GM12801 (cell line): ENCODE measurements around the gene DDX51.

Source experiments
- TF ChIP-seq, protein P1 (sequence below): IDR thresholded peaks from one replicate; pipeline ENCODE4 v1.5.1; 2011; ENCODE audit warnings: control low read depth; ENCODE audit not compliant: insufficient read length; ENCODE audit errors: extremely low read depth

The DDX51 gene

DNA sequence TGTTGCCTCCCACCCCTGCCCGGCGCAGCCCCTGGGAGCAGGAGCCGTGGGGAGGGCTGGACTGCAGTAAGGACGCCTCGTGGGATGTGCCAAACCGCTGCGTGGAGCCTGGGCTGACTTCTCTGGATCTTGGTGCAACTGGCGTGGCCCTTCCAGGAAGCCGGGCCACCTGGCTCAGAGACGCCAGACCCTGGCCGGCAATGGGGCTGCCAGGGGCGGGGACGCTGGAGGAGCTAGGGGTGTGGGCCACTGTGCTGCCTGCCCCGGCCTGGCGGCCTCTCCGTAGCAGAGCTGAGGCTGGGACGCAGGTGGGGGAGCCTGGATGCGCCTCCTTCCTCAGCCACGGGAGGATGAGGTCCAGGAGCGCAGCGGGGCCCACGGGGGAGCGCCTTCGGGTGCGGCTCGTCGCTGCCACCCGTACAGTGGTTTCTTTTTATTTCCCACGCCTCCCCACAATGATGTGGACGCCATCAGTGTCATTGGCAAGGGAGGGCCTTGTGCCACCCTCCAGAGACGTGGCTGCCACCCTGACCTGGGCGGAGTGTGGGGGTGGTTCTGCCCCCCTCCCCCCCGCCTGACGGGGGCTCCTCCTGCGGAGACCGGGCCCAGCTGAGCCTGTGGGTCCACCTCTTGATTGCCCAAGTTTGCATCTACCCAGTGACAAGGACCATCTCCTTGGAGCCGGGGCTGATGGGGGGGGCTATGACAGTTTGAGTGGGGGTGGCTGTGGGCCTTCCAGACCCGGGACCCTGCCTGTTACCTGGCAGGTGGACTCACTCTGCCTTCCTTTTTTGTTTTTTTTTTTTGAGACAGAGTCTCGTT, 11.3 kb downstream of the DDX51 start:
- TF ChIP-seq, protein P1, sequence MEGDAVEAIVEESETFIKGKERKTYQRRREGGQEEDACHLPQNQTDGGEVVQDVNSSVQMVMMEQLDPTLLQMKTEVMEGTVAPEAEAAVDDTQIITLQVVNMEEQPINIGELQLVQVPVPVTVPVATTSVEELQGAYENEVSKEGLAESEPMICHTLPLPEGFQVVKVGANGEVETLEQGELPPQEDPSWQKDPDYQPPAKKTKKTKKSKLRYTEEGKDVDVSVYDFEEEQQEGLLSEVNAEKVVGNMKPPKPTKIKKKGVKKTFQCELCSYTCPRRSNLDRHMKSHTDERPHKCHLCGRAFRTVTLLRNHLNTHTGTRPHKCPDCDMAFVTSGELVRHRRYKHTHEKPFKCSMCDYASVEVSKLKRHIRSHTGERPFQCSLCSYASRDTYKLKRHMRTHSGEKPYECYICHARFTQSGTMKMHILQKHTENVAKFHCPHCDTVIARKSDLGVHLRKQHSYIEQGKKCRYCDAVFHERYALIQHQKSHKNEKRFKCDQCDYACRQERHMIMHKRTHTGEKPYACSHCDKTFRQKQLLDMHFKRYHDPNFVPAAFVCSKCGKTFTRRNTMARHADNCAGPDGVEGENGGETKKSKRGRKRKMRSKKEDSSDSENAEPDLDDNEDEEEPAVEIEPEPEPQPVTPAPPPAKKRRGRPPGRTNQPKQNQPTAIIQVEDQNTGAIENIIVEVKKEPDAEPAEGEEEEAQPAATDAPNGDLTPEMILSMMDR, result no peak

DNA sequence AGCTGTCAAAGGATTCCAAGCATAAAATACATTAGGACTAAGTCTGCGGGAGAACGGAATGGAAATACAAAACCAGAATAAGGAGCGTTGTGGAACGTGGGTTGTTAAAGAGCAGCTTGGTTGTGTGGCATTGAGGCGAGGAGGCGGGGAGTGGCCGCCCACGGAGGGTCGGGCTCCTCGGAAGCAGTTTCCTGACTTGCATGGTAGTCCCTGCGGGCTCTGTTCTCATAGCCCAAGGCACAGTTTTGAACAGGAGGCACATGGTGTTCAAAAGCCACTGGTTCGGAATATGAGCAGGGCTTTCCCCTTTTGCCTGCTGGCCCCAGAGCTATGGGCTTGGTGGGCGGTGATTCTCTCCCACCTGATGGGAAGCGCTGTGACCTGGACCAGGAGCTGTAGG, 12.2 kb downstream of the DDX51 start:
- TF ChIP-seq, protein P1, result no peak

DNA sequence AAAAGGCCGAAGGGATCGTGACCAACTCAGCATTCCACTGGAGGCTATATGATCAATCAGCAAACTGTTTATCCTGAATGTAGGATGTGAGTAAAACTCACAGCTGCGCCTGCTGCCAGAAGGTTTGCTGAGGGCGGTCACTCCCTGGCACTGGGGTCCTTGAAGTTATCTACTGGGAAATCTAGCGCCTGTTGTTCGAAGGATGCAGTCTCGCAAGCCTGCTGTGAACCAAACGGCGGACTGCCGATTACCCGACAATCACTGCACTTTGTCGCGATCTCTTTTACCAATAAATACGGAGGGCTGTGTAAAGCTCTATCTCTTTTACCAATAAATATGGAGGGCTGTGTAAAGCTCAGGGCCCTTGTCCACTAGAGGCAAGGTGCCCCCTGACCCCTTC, 12.9 kb downstream of the DDX51 start:
- TF ChIP-seq, protein P1, result no peak

DNA sequence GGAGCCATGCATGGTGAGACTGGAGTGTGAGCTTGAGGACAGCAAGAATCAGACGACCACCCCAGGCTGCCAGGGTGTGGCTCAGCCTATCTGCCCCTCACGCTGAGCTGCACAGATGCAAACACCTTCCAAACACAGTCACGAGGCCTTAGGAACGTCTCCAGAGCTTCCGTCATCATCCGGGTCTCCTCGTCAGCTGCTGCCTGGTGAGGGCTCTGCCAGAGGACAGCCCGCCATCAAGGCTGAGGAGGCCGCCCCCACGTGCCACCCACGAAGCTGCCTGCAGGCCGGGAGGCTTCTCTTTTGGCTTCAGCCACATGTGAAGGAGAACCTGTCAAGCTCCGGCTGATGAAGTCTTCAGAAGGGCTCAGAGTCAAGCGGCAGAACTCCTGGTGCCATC, 13.4 kb downstream of the DDX51 start:
- TF ChIP-seq, protein P1, result no peak

- TF ChIP-seq, protein P1, result no peak
Measured at GRCh38 chr12:132129007-132129406, 15.1 kb downstream of the DDX51 start.

DNA sequence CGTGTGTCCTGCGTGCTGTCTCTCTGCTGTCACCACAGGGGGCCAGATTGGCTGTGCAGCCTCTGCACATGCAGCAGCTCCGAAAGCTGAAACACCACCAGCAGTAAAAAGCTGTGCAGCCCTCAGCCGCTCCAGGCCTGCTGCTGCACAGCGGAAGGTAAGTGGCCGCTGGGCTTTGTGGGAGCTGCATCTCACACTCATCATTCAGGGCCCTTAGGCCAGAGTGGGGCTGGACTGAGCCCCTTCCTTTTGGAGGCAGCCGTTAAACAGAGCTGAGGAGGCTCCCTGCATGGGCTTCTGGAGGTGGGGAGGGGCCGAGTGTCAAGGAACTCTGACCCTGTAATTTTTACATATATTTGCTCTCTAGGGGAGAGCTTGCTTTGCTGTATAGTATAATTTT, 17.1 kb downstream of the DDX51 start:
- TF ChIP-seq, protein P1, result no peak

GRCh38 chr12:132125736-132126135, 18.4 kb downstream of the DDX51 start:
- TF ChIP-seq, protein P1, result no peak
